BJ (cell line): ENCODE measurements around the gene UBXN6. TPM values are rescaled to one million over a fixed set of nuclear protein-coding genes. Genes with fewer than 3 reads are reported as not detected.

Source experiments
- CTCF ChIA-PET: fragments of 350-600 bp; formaldehyde crosslinking; extraction: SDS; loops from one replicate; lab custom pipeline; 2021; ENCODE audit warnings: antibody characterized with exemption, inconsistent platforms; lab: Yijun Ruan, JAX
- POLR2A ChIA-PET: fragments of 300-600 bp; sonication (Branson Sonifier 250); formaldehyde crosslinking; extraction: SDS; loops from one replicate; lab custom pipeline; 2021; ENCODE audit warnings: antibody characterized with exemption; lab: Charles Lee
- DNase-seq: peaks from one replicate; pipeline ENCODE4 v3.0.0-alpha.2; 2011; ENCODE audit warnings: low read depth
- H3K27me3 ChIP-seq: 2 replicates; pipeline ENCODE4 v1.6.0; 2011; ENCODE audit warnings: low read length; ENCODE audit not compliant: control insufficient read depth, insufficient read depth
- H3K36me3 ChIP-seq: 2 replicates; pipeline ENCODE4 v1.5.1; 2011; ENCODE audit warnings: low read length; ENCODE audit not compliant: control insufficient read depth, insufficient read depth
- H3K4me3 ChIP-seq: 2 replicates; pipeline ENCODE4 v1.5.1; 2011; ENCODE audit warnings: low read depth, mild to moderate bottlenecking, control low read depth, low read length
- polyA plus RNA-seq: library from polyadenylated mRNA; depleted of rRNA; stranded (reverse); fragments of >200 nt; gene quantifications from 2 replicates; pipeline ENCODE4 v1.2.3, GENCODE V29; 2011
- TF ChIP-seq, protein P1 (sequence below): IDR thresholded peaks from 2 replicates; pipeline ENCODE4 v1.5.1; 2011; ENCODE audit warnings: low read depth, mild to moderate bottlenecking, control low read depth, inconsistent platforms, low read length, moderate library complexity; ENCODE audit not compliant: insufficient read depth

The UBXN6 gene
- polyA plus RNA-seq, 1 experiment: 127 TPM

DNA sequence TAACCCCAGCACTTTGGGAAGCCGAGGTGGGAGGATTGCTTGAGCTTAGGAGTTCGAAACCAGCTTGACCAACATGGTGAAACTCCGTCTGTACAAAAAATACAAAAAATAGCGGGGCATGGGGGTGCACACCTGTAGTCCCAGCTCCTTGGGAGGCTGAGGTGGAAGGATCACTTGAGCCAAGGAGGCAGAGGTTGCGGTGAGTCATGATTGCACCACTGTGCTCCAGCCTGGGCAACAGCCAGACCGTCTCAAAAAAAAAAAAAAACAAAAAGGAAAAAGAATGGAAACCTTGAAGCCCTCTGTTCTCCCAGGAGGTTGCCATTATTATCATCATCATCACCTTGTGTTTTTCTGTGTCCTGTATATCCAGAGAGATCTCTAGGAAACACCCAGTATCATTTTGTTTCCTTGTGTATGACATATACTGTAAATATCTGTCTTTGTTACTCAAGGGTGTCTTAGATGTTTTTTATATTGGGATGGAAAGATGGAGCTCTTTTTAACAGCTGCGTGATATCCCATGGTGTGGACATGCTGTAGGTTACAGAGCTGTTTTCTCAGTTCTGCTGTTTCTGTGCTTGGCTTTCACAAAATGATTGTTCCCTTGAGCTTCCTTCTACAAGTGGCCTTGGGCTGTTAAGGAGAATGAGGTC is 43.3 kb downstream of the UBXN6 start:
- POLR2A ChIA-PET: interaction anchor here (0.7 kb wide), 1 partner anchor 30 kb away, joined by 12 read pairs; no protein-coding TSS in a partner anchor
- no peak for DNase-seq
- TF ChIP-seq, protein P1, sequence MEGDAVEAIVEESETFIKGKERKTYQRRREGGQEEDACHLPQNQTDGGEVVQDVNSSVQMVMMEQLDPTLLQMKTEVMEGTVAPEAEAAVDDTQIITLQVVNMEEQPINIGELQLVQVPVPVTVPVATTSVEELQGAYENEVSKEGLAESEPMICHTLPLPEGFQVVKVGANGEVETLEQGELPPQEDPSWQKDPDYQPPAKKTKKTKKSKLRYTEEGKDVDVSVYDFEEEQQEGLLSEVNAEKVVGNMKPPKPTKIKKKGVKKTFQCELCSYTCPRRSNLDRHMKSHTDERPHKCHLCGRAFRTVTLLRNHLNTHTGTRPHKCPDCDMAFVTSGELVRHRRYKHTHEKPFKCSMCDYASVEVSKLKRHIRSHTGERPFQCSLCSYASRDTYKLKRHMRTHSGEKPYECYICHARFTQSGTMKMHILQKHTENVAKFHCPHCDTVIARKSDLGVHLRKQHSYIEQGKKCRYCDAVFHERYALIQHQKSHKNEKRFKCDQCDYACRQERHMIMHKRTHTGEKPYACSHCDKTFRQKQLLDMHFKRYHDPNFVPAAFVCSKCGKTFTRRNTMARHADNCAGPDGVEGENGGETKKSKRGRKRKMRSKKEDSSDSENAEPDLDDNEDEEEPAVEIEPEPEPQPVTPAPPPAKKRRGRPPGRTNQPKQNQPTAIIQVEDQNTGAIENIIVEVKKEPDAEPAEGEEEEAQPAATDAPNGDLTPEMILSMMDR: no peak
- Histone ChIP-seq H3K4me3 (no peak overlapping the region), H3K27me3 (no peaks in the 10 kb centered on the region), H3K36me3 (peaks cover 3% of the 10 kb centered on the region; the same call in 1 of the 2 replicates)
- CTCF ChIA-PET: interaction anchor here (1.0 to 4.7 kb wide), 5 partner anchors 8 to 61 kb away, joined by 3 to 17 read pairs (median 5); partner anchors contain the start of genes CHAF1A and SH3GL1

DNA sequence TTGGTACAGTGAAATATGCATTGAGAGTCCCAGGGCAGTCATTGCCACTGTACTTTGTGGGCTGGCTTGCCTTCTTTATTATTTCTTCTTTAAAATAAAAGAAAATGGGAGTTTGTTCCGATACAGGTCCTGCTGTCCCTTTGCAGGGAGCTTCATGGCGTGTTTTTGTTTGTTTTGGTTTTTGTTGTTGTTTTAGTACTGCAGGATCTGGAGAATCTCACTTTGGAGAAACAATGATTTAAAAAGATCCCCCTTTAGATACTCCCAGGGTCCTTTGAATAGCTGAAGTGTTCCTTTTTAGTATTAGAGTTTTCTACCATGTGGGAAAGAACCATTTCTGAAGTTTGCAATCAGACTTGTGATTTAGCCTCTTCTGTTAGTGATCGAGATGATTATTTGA is 44.0 kb downstream of the UBXN6 start:
- DNase-seq: no peak
- TF ChIP-seq, protein P1: no peak
- no peak overlapping the region for H3K4me3 ChIP-seq
- peaks cover 3% of the 10 kb centered on the region; the same call in 1 of the 2 replicates for H3K36me3 ChIP-seq
- H3K27me3 ChIP-seq: no peaks in the 10 kb centered on the region
- ChIA-PET CTCF (interaction anchor here (1.1 to 2.2 kb wide), 2 partner anchors 10 to 11 kb away, joined by 3 to 5 read pairs; partner anchors contain the start of gene CHAF1A), POLR2A (interaction anchor here (0.7 kb wide), 1 partner anchor 30 kb away, joined by 12 read pairs; no protein-coding TSS in a partner anchor)

DNA sequence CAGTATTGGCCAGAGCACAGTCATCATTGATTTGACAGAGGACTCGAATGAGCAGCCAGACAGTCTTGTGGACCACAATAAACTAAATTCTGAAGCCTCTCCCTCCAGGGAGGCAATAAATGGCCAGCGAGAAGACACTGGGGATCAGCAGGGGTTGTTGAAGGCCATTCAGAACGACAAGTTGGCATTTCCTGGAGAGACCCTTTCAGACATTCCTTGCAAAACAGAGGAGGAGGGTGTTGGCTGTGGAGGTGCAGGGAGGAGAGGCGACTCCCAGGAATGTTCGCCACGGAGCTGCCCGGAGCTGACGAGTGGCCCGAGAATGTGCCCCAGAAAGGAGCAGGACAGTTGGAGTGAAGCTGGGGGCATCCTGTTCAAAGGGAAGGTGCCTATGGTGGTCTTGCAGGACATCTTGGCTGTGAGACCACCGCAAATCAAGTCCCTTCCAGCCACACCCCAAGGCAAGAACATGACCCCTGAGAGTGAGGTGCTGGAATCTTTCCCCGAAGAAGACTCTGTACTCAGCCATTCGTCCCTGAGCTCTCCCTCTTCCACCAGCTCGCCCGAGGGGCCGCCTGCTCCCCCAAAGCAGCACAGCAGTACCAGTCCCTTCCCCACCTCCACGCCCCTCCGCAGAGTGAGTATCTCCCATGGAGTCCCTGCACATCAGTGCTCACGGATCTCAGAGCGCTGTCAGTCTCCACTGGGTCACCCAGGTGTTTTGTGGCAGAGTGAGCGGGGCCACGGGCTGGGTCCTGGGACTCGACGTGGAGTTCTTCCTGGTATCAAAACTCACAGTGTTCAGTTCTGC is 48.3 kb downstream of the UBXN6 start:
- CTCF ChIA-PET: no interaction called here
- TF ChIP-seq, protein P1: no peak
- Histone ChIP-seq H3K27me3 (no peaks in the 10 kb centered on the region), H3K36me3 (peaks cover 3% of the 10 kb centered on the region; the same call in 1 of the 2 replicates), H3K4me3 (no peak overlapping the region)
- POLR2A ChIA-PET: no interaction called here
- DNase-seq: no peak

DNA sequence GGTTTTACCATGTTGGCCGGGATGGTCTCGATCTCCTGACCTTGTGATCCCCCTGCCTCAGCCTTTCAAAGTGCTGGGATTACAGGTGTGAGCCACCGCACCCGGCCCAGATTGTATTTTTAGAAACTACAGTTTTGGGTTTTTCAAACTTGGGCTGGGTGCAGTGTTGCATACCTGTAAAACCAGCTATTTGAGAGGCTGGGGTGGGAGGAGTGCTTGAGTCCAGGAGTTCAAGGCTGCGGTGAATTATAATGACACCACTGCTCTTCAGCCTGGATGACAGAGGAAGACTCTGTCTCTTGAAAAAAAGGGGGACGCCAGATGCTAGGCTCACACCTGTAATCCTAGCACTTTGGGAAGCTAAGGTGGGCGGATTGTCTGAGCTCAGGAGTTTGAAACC is 51.0 kb downstream of the UBXN6 start:
- no peak for DNase-seq
- CTCF ChIA-PET: interaction anchor here (0.9 to 1.5 kb wide), 3 partner anchors 8 to 35 kb away, joined by 3 to 5 read pairs (median 3); no protein-coding TSS in a partner anchor
- H3K27me3 ChIP-seq: no peaks in the 10 kb centered on the region
- POLR2A ChIA-PET: no interaction called here
- peaks cover 1% of the 10 kb centered on the region; the same call in 1 of the 2 replicates for H3K36me3 ChIP-seq
- TF ChIP-seq, protein P1: no peak
- no peak overlapping the region for H3K4me3 ChIP-seq
